C4-2B (cell line): Measurements from ENCODE around the gene ANO2.

Experiments
- CTCF ChIP-seq: fragments of 450-650 bp; conservative IDR thresholded peaks from 2 replicates; pipeline ENCODE4 v1.5.1; 2017; ENCODE audit warnings: mild to moderate bottlenecking
- ZFX ChIP-seq: fragments of 450-650 bp; IDR thresholded peaks from 2 replicates; pipeline ENCODE4 v1.6.1; 2017

GRCh38 chr12:5874514-5874913 lies 70.5 kb downstream of the ANO2 start:
- TF ChIP-seq CTCF: no peak
- TF ChIP-seq ZFX: no peak
